ENCODE data around the gene NTRK3.

DNA sequence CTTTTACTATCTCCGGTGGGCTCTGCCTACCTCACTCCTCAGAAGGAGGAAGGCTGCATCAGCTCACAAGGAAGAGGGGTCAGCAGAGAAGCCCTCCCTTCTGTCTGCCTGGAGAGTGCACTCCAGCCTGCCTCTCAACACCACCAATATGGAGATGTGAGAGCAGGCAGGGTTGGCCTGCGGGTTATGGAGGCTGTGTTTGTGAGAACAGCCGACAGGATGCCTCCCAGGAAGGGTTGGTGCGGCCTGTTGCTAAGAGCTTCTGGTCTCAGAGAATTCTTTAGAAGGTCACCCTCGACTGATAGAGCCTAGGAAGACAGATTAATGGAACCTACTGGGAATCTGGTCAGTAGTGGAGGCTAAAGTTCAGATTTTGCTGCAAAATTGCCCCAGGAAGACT is 326.1 kb downstream of the NTRK3 start:
- TF ChIP-seq ARNTL (CRISPR knock-in tag; IDR thresholded peaks at IDR 0.05; ENCODE audit: borderline replicate concordance, low read depth) = no peak
- no peak for TF ChIP-seq ISL1 (CRISPR knock-in tag; IDR thresholded peaks at IDR 0.05)
- no peak for TF ChIP-seq ZNF8 (CRISPR knock-in tag; IDR thresholded peaks at IDR 0.05)
- no peak for TF ChIP-seq ZFP3 (CRISPR knock-in tag; IDR thresholded peaks at IDR 0.05)
- TF ChIP-seq, protein P1, sequence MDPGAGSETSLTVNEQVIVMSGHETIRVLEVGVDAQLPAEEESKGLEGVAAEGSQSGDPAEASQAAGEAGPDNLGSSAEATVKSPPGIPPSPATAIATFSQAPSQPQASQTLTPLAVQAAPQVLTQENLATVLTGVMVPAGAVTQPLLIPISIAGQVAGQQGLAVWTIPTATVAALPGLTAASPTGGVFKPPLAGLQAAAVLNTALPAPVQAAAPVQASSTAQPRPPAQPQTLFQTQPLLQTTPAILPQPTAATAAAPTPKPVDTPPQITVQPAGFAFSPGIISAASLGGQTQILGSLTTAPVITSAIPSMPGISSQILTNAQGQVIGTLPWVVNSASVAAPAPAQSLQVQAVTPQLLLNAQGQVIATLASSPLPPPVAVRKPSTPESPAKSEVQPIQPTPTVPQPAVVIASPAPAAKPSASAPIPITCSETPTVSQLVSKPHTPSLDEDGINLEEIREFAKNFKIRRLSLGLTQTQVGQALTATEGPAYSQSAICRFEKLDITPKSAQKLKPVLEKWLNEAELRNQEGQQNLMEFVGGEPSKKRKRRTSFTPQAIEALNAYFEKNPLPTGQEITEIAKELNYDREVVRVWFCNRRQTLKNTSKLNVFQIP (CRISPR knock-in tag; IDR thresholded peaks at IDR 0.05; ENCODE audit: borderline replicate concordance, low read depth) = no peak
- TF ChIP-seq TOX (CRISPR knock-in tag; IDR thresholded peaks at IDR 0.05; ENCODE audit: borderline replicate concordance) = no peak
- no peak for TF ChIP-seq ZNF70 (CRISPR knock-in tag; IDR thresholded peaks at IDR 0.05)
- no peak for TF ChIP-seq ZFP30 (CRISPR knock-in tag; IDR thresholded peaks at IDR 0.05)
- no peak for TF ChIP-seq RARB (CRISPR knock-in tag; IDR thresholded peaks at IDR 0.05)
- TF ChIP-seq, protein P2, sequence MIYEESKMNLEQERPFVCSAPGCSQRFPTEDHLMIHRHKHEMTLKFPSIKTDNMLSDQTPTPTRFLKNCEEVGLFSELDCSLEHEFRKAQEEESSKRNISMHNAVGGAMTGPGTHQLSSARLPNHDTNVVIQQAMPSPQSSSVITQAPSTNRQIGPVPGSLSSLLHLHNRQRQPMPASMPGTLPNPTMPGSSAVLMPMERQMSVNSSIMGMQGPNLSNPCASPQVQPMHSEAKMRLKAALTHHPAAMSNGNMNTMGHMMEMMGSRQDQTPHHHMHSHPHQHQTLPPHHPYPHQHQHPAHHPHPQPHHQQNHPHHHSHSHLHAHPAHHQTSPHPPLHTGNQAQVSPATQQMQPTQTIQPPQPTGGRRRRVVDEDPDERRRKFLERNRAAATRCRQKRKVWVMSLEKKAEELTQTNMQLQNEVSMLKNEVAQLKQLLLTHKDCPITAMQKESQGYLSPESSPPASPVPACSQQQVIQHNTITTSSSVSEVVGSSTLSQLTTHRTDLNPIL (CRISPR knock-in tag; IDR thresholded peaks at IDR 0.05; ENCODE audit: low read depth) = no peak
- TF ChIP-seq, protein P3, sequence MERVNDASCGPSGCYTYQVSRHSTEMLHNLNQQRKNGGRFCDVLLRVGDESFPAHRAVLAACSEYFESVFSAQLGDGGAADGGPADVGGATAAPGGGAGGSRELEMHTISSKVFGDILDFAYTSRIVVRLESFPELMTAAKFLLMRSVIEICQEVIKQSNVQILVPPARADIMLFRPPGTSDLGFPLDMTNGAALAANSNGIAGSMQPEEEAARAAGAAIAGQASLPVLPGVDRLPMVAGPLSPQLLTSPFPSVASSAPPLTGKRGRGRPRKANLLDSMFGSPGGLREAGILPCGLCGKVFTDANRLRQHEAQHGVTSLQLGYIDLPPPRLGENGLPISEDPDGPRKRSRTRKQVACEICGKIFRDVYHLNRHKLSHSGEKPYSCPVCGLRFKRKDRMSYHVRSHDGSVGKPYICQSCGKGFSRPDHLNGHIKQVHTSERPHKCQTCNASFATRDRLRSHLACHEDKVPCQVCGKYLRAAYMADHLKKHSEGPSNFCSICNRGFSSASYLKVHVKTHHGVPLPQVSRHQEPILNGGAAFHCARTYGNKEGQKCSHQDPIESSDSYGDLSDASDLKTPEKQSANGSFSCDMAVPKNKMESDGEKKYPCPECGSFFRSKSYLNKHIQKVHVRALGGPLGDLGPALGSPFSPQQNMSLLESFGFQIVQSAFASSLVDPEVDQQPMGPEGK (CRISPR knock-in tag; IDR thresholded peaks at IDR 0.05; ENCODE audit: borderline replicate concordance) = no peak

Data from SK-N-SH treated with all-trans-retinoic acid at 6 μM for 48 hours (cell line).